ENCODE results near the gene OR8D1.

The OR8D1 gene

GRCh38 chr11:124313849-124314248 is at the start of gene OR8D1:
TSS of gene OR8D1 (minus strand) at chr11:124313949. CDS start at chr11:124310766, 3,183 bp downstream.
- no peak for DNase-seq (ENCODE audit: low spot score)

- DNase-seq (ENCODE audit: low spot score): no peak
These were observed 45.8 kb upstream of the OR8D1 start for GRCh38 chr11:124359566-124359965.

- DNase-seq (ENCODE audit: low spot score): no peak
These were observed 32.7 kb upstream of the OR8D1 start for GRCh38 chr11:124346311-124346955.

GRCh38 chr11:124344346-124344745 is 30.6 kb upstream of the OR8D1 start:
- no peak for DNase-seq (ENCODE audit: low spot score)

- DNase-seq (ENCODE audit: low spot score): no peak
These were observed 26.3 kb upstream of the OR8D1 start for GRCh38 chr11:124340142-124340447.

GRCh38 chr11:124339396-124340141 is 25.8 kb upstream of the OR8D1 start:
- no peak for DNase-seq (ENCODE audit: low spot score)

GRCh38 chr11:124331873-124332272 is 18.1 kb upstream of the OR8D1 start:
- DNase-seq (ENCODE audit: low spot score): no peak

- no peak for DNase-seq (ENCODE audit: low spot score)
These were observed 16.2 kb upstream of the OR8D1 start for GRCh38 chr11:124329787-124330478.

- no peak for DNase-seq (ENCODE audit: low spot score)
These were observed 14.0 kb upstream of the OR8D1 start for GRCh38 chr11:124327775-124328174.

- DNase-seq (ENCODE audit: low spot score): no peak
These were observed 8.6 kb upstream of the OR8D1 start for GRCh38 chr11:124322356-124322755.

- no peak for DNase-seq (ENCODE audit: low spot score)
These were observed 6.3 kb upstream of the OR8D1 start, which contains the start of gene OR8D2 for GRCh38 chr11:124320097-124320496. TSS of gene OR8D2 (minus strand) at chr11:124320197. CDS start at chr11:124320197, 0 bp downstream.

GRCh38 chr11:124315052-124315451 is 1.3 kb upstream of the OR8D1 start:
- no peak for DNase-seq (ENCODE audit: low spot score)

- no peak for DNase-seq (ENCODE audit: low spot score)
These were observed 618 bp downstream of the OR8D1 start for GRCh38 chr11:124313131-124313530.

- DNase-seq (ENCODE audit: low spot score): no peak
These were observed 2.1 kb downstream of the OR8D1 start for GRCh38 chr11:124311670-124312069.

GRCh38 chr11:124311269-124311668 is 2.5 kb downstream of the OR8D1 start:
- no peak for DNase-seq (ENCODE audit: low spot score)

- no peak for DNase-seq (ENCODE audit: low spot score)
These were observed 3.0 kb downstream of the OR8D1 start for GRCh38 chr11:124310721-124311120.

GRCh38 chr11:124307093-124307492 is 6.7 kb downstream of the OR8D1 start:
- no peak for DNase-seq (ENCODE audit: low spot score)

GRCh38 chr11:124302347-124303125 is 11.2 kb downstream of the OR8D1 start:
- DNase-seq (ENCODE audit: low spot score): no peak

GRCh38 chr11:124301548-124301947 is 12.2 kb downstream of the OR8D1 start:
- no peak for DNase-seq (ENCODE audit: low spot score)

GRCh38 chr11:124297921-124298320 is 15.8 kb downstream of the OR8D1 start:
- DNase-seq (ENCODE audit: low spot score): no peak

- no peak for DNase-seq (ENCODE audit: low spot score)
These were observed 17.7 kb downstream of the OR8D1 start for GRCh38 chr11:124296016-124296415.

GRCh38 chr11:124294687-124295086 is 19.1 kb downstream of the OR8D1 start:
- no peak for DNase-seq (ENCODE audit: low spot score)
